ENCODE results near the gene CAMSAP1. TPM values are rescaled to one million over a fixed set of nuclear protein-coding genes. Genes with fewer than 3 reads are reported as not detected.

CAMSAP1 gene
- total RNA-seq, 6 experiments from 2014 or later = 5.2 to 16.1 (median 10.4) TPM

DNA sequence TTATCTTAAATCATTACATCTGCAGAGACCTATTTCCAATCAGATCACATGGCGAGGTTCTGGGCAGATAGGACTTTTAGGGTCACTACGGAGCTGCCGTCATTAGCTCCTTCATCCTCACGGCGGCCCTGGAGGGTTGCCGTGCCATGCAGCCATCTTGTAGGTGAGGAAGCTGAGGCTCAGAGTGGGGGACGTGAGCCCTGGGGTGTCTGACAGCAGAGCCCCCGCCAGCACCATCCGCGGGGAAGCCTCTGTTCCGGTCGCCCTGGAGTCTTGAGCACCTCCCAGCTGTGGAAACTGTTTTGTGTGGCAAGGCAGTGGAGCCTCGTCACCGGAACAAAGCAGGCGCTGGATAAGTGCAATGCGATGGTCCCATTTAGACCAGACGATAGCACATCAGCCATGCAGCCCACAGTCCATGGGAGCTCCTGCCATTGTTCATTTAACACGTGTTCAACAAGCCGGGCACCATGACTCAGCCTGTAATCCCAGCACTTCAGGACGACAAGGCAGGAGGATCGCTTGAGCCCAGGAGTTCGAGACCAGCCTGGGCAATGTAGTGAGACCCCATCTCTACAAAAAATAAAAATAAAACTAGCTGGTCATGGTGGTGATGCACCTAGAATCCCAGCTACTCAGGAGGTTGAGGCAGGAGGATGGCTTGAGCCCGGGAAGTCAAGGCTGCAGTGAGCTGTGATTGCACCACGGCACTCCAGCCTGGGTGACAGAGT is 143.5 kb downstream of the CAMSAP1 start:
- WGBS (ENCODE audit: insufficient coverage, low coverage, low lambda C conversion rate, missing lambda C conversion rate) = 54% methylated on average over 4 of the region's 24 CpGs
- intact Hi-C loops (cut with DNase I) = no loop called here
- no peak for ATAC-seq

DNA sequence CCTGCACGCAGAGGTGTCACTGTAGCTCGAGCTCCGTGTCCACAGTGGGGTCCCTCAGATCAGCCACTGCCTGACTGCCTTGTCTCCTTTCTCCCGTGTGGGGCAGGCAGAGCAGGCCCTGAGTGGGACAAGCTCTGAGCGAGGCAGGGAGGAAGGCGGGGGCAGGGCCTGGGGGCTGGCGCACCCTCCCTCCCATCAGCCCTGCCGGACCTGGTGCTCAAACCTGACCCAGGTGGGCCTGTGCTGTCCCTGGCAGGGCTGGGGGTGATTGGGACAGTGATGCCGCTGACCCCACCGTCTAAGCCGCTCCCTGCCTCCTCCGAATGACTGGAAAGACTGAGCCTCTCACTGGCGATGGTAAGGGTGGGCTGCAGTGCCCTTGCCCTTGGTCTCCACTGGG is 144.4 kb downstream of the CAMSAP1 start:
- Histone ChIP-seq H3K27me3 (no peaks in the 10 kb centered on the region), H3K4me1 (no peaks in the 10 kb centered on the region), H3K9me3 (no peaks in the 10 kb centered on the region), H3K4me3 (no peak overlapping the region), H3K36me3 (no peaks in the 10 kb centered on the region), H3K27ac (no peak overlapping the region)
- ATAC-seq = no peak
- no peak for DNase-seq
- TF ChIP-seq, protein P1, sequence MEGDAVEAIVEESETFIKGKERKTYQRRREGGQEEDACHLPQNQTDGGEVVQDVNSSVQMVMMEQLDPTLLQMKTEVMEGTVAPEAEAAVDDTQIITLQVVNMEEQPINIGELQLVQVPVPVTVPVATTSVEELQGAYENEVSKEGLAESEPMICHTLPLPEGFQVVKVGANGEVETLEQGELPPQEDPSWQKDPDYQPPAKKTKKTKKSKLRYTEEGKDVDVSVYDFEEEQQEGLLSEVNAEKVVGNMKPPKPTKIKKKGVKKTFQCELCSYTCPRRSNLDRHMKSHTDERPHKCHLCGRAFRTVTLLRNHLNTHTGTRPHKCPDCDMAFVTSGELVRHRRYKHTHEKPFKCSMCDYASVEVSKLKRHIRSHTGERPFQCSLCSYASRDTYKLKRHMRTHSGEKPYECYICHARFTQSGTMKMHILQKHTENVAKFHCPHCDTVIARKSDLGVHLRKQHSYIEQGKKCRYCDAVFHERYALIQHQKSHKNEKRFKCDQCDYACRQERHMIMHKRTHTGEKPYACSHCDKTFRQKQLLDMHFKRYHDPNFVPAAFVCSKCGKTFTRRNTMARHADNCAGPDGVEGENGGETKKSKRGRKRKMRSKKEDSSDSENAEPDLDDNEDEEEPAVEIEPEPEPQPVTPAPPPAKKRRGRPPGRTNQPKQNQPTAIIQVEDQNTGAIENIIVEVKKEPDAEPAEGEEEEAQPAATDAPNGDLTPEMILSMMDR (IDR thresholded peaks at IDR 0.05) = no peak
- no peak for TF ChIP-seq POLR2A (IDR thresholded peaks at IDR 0.05)
- intact Hi-C loops (cut with DNase I) = no loop called here
- no CpG with 5 or more reads among the region's 13 CpGs for whole genome bisulfite sequencing (ENCODE audit: insufficient coverage, low coverage, low lambda C conversion rate, missing lambda C conversion rate)

More for the DNA sequence above, 143.5 kb downstream of the CAMSAP1 start:
- TF ChIP-seq, protein P1 (IDR thresholded peaks at IDR 0.05) = no peak
- no peak for TF ChIP-seq POLR2A (IDR thresholded peaks at IDR 0.05)
- H3K4me3 ChIP-seq = no peak overlapping the region
- DNase-seq = no peak
- no peaks in the 10 kb centered on the region for H3K4me1 ChIP-seq
- H3K27ac ChIP-seq = no peak overlapping the region
- no peaks in the 10 kb centered on the region for H3K27me3 ChIP-seq
- no peaks in the 10 kb centered on the region for H3K36me3 ChIP-seq
- no peaks in the 10 kb centered on the region for H3K9me3 ChIP-seq

DNA sequence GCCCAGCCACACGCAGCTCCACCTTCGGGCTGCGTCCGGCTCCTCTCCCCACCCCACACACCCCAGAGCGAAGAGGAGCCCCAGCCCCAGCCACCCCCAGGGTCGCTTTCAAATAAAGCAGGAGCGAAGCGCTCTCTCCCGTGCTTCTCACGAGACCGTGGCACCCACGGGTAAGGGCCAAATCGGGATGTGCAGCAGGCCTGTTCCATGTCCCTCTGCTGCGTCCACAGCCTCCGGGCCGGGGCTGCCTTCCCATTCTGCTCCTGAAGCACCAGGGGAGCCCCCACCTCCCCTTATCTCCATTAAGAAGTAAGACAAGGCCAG is 145.5 kb downstream of the CAMSAP1 start:
- no peaks in the 10 kb centered on the region for H3K27me3 ChIP-seq
- no peak for ATAC-seq
- no peaks in the 10 kb centered on the region for H3K9me3 ChIP-seq
- TF ChIP-seq, protein P1 (IDR thresholded peaks at IDR 0.05) = no peak
- TF ChIP-seq POLR2A (IDR thresholded peaks at IDR 0.05) = no peak
- H3K4me3 ChIP-seq = no peak overlapping the region
- H3K27ac ChIP-seq = no peak overlapping the region
- DNase-seq = no peak
- intact Hi-C loops (cut with DNase I) = no loop called here
- H3K36me3 ChIP-seq = no peaks in the 10 kb centered on the region
- no peaks in the 10 kb centered on the region for H3K4me1 ChIP-seq
- 71% methylated on average over 8 of the region's 16 CpGs for WGBS (ENCODE audit: insufficient coverage, low coverage, low lambda C conversion rate, missing lambda C conversion rate)

DNA sequence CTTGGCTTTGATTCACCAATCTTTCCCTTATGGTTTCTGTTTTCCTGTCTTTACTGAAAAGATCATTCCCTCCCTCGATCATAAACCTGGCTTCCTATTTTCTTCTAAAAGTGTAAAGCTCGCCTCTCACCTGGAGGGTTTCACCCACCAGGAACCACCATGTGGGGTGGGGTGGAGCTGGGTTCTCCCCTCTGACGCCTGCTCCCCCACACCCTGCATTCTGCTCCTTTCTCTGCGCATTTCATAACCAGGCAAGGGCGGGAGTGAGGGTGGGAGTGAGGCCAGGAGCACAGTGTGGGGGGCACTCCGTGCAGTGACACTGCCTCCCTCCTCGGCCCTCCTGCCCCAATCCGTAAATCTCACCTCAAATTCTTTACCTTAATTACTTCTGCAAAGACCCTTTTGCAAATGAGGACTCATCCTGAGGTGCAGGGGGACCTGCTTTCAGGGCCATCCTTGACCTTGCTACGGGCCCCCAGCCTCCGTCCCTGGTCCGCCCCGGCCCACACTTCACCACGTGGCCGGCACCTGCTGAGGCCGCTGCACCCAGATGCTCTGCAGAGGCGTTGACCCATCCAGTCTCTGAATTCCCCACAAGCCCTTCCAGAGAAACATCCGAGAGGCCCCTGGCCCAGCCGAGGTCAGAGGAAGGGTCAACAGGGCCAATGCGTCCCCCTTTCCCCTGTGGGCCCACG is 146.0 kb downstream of the CAMSAP1 start:
- H3K27me3 ChIP-seq = no peaks in the 10 kb centered on the region
- TF ChIP-seq POLR2A (IDR thresholded peaks at IDR 0.05) = no peak
- TF ChIP-seq, protein P1 (IDR thresholded peaks at IDR 0.05) = no peak
- H3K36me3 ChIP-seq = no peaks in the 10 kb centered on the region
- DNase-seq = no peak
- H3K27ac ChIP-seq = no peak overlapping the region
- H3K4me3 ChIP-seq = no peak overlapping the region
- intact Hi-C loops (cut with DNase I) = no loop called here
- H3K4me1 ChIP-seq = no peaks in the 10 kb centered on the region
- 44% methylated on average over 8 of the region's 20 CpGs for WGBS (ENCODE audit: insufficient coverage, low coverage, low lambda C conversion rate, missing lambda C conversion rate)
- H3K9me3 ChIP-seq = no peaks in the 10 kb centered on the region
- no peak for ATAC-seq
